NCI-H128 (cell line): ENCODE measurements around the gene PSEN1.

Experiments used
- DNase-seq: peaks from one replicate; lab custom pipeline; 2025; ENCODE audit not compliant: unreplicated experiment; lab: John Stamatoyannopoulos, UW

The PSEN1 gene

GRCh38 chr14:73251516-73252215, 115.4 kb downstream of the PSEN1 start:
- DNase-seq = no peak

DNA sequence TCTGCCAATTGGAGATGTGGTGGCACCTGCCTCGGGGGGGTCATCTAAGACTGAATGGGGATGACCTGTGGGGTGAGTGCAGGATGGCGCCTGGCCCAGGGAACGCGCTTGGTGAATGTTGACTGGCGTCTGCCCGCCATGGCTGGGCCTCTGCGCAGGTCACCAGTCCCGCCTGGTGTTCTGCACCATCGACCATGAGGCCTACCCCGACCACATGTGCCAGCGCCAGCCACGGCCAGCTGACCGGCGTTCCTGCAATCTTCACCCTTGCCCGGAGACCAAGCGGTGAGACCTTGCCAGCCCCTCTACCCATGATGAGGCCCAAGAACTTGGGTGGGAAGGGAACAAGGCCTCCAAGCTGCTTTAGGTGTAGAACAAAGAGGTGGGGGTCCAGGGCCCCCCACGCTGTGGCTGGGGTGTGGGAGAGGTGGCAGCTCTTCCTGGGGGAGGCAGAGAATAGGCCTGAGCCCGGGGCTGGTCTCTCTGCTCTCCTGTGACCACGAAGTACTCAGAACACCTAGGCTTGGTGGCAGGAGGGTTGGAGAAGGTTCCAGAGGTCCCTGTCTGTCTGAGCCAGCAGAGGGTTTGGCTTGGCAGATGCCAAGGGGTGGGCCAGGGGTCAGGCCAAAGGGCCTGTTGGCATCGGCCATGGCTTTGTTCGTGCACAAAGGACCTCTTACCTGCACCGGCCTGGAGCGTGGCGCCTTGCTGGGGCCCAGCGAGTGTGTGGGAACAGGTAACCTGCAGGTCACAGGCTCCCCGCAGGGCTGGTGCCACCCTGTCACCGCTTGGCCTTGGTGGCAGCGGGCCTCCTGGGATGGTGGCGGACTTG, 116.4 kb downstream of the PSEN1 start:
- DNase-seq = no peak

GRCh38 chr14:73253323-73253610, 117.0 kb downstream of the PSEN1 start:
- DNase-seq = no peak

DNA sequence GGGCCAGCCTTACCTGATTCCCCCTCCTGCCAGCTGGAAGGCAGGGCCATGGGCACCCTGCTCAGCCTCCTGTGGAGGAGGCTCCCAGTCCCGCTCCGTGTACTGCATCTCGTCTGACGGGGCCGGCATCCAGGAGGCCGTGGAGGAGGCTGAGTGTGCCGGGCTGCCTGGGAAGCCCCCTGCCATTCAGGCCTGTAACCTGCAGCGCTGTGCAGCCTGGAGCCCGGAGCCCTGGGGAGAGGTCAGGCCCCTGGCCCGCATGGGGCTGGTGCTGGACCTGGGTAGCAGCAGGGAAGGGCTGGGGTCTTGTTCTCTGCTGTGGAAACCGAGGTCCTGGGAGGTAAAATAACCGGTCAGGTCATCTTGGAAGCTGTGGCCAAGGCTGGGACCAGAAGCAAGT, 117.4 kb downstream of the PSEN1 start:
- no peak for DNase-seq

GRCh38 chr14:73254247-73255004, 118.1 kb downstream of the PSEN1 start:
- no peak for DNase-seq

- DNase-seq = no peak
These were observed 118.7 kb downstream of the PSEN1 start for GRCh38 chr14:73255005-73255400.

DNA sequence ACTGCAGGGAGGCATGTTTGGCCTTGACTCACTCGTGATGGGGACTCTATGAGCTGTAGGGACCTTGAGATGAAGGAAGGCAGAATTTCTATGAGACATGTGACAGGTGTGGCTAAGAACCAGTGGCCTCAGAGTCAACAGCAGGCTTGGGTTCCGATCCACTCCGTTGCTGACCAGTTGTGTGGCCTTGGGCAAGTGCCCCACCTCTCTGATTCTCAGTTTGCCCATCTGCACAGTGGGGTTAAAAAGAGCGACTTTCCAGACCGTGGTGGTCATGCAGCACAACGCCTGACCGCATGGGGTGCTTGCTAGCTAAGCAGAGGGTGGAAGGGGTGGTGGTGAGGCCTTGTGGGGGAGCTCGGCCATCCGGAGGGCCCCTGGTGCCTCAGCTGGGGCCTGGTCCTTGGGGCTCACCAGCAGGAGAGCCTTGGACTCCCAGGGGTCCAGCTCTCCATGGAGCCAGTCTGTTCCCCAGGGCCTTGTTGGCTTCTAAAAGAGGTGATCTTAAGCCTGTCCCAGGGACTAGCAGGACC, 119.5 kb downstream of the PSEN1 start:
- no peak for DNase-seq

- DNase-seq = no peak
These were observed 121.8 kb downstream of the PSEN1 start for GRCh38 chr14:73258076-73258475.

- DNase-seq = no peak
These were observed 122.7 kb downstream of the PSEN1 start for GRCh38 chr14:73258845-73259611.

- no peak for DNase-seq
These were observed 123.5 kb downstream of the PSEN1 start for GRCh38 chr14:73259837-73260236.

DNA sequence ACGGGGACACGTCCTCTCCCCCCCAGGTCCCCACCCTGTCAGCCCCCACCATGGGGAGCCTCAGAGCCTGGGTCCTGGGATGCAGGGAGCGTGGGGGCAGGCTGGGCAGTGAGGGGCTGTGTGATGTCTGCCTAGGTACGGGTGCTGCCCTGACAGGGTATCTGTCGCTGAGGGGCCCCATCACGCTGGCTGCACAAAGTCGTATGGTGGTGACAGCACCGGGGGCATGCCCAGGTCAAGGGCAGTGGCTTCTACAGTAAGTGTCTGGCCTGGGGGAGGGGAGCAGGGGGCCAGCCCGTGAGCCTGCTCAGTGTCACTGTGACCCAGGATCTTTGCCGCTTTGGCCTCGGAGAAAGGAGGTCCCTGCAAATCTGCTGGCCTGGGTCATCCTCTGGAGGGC, 124.3 kb downstream of the PSEN1 start:
- no peak for DNase-seq

DNA sequence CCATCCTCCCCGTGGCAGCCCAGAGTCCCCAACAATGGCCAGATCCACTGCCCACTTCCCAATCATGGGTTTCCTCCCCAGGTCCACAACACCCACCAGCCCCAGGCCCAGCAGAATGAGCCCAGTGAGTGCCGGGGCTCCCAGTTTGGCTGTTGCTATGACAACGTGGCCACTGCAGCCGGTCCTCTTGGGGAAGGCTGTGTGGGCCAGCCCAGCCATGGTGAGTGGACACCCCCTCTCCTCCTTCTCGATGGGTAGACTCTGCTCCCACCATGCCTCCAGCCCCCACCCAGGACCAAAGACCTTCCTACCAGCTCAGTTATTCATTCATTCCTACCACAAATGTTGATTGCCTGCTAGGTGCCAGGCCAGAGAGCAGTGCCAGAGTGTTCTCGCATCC, 124.8 kb downstream of the PSEN1 start:
- DNase-seq = no peak

DNA sequence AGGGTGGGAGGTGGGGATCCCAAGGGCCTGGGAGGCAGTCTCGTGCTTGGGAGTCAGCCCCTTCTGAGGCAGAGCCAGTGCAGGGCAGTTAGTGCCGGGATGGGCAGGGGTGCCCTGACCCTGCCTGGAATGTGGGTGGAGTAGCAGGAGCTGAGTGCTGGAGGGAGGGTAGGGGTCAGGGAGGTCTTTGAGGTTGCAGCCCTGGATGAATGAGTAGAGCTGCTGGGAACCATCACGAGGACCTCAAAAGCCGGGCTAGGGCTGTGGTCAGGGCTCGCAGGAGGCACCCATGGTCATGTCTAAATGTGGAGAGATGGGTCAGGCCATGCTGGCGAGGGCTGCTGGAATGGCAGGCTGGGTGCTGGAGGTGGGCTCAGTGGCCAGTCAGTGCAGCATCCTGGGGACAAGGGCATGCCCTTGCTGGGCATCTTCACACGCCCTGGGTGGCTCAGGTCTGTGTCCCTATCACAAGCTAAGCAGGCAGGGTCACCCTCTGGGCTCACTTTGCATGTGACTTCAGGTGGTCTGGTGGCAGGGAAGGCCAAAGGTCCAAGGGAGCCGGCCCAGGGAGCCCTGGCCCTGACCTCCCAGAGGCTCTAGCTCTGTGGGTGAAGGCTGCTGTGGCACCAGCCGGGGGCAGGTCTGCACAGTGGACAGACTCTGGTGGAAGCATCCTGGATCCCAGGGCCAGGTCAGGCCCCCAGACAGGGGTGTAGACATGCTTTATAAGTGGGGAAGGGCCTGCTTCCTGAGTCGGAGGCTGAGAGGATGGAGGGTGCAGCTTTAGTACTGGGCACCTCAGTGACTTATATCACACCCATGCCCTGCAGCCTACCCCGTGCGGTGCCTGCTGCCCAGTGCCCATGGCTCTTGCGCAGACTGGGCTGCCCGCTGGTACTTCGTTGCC, 125.5 kb downstream of the PSEN1 start:
- DNase-seq = no peak

- no peak for DNase-seq
These were observed 126.3 kb downstream of the PSEN1 start for GRCh38 chr14:73262427-73263183.

DNA sequence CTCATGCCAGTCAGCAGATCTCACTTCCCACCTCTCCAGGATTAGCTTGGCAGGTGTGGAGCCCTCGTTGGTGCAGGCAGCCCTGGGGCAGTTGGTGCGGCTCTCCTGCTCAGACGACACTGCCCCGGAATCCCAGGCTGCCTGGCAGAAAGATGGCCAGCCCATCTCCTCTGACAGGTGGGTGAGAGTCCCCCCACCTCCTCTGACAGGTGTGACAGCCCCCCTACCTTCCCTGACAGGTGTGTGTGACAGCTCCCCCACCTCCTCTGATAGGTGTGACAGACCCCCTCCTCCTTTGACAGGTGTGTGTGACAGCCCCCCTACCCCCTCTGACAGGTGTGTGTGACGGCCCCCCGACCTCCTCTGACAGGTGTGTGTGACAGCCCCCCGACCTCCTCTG, 127.3 kb downstream of the PSEN1 start:
- DNase-seq = no peak

GRCh38 chr14:73264080-73264884, 128.0 kb downstream of the PSEN1 start:
- no peak for DNase-seq

DNA sequence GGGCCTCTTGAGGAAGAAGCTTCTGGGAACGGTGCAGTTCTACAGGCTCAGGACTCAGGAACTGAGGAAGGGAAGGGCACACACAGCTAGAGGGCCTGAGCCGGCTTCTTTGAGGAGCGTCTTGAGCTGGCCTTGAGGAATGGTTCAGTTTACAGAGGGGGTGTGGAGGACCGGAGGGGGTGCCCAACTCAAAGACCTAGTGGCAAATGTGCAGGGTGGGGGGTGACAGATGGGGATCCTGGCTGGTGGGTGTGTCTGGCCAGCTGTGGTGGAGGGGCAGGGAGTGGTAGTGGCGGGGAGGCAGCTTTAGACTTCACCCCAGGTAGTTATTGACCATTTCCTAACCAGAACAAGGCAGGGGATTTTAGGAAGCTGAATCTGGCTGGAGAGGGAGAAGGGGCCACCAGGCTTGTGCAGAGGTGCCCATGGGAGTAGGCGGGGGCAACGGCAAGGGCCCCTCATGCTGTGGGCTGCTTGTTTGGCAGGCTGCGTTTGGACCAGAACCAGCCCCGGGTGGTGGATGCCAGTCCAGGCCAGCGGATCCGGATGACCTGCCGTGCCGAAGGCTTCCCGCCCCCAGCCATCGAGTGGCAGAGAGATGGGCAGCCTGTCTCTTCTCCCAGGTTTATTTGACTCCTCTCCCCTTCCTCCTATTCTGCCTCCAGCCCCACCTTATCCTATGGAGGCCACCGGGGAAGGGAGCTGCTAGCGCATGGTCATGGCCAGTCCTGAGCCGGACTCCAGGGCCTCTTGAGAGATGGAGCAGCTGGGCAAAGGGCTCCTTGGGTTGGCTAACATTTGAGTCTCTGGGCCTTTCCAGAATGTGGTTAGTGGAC, 128.8 kb downstream of the PSEN1 start:
- DNase-seq = no peak

DNA sequence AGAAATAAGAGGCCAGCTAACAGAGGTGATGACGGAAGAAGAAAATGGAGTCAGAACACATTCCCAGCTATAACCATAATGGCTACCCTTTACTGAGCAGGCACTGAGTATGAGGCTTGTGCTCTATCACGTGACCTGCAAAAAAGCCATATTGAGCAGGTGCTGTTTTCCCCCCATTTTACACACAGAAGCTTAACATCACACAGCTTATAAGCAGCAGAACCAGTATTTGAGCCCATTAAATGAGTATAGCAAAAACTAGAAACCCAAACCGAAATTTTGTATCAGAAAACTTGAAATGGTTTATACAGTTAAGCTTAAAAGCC, 129.4 kb downstream of the PSEN1 start:
- DNase-seq = no peak
